GM12874 (cell line): Measurements from ENCODE around the gene EPB41L1.

Experiments
- CTCF ChIP-seq: IDR thresholded peaks from 2 replicates; pipeline ENCODE4 v1.5.1; 2011; ENCODE audit warnings: low read depth, mild to moderate bottlenecking, control low read depth, low read length, moderate library complexity; ENCODE audit not compliant: insufficient read depth

The EPB41L1 gene

DNA sequence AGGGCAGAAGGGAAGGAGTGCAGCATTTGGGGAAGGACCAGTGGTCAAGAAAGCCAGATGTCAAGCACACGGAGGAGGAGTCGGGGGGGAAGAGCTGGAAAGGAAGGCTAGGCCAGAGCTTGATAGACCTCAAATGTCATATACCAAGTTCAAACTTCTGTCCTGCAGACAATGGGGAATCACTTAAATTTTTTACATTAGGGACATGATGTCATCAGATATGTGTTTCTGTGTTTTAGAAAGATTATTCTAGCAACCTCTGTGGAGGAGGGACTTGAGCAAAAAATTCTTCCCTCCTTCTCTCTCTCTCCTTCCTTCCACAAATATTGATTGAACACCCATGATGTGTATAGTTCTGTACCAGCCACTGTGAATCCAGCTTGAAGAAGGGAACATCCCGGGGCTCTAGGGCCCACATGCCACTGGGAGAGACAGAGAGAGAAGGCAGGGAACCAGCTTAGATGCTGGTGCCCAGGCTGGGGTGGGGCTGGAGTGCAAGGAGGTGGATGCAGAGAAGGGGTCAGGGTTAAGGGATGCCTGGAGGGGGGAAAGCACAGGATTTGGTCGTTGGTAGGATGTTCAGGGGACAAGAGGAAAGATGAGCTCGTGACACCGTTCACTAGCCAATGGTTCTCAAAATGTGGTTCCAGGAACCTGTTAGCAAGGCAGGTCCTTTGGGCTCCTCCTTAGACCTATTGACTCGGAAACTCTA is 61.9 kb downstream of the EPB41L1 start:
- no peak for TF ChIP-seq CTCF

DNA sequence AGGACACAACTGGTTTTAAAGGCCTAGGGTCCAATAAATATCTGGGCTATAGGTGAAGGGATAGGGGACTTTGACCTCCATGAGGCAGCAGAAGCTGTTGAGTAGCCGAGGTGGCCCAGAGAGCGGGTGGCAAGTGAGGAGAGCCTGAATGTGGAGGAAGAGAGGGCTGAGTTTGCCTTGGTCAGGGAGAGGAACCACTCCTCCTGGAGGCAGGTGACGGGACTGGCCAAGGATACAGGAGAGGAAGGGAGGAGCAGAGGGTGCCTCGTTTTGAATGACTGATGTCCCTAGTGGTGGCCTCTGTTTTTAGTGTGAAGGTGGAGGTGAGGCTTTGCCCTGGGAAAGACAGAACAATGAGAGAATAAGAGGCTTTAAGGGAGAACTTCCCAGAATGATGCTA is 62.7 kb downstream of the EPB41L1 start:
- TF ChIP-seq CTCF = no peak

- no peak for TF ChIP-seq CTCF
These were observed 64.0 kb downstream of the EPB41L1 start for GRCh38 chr20:36218380-36219064.

DNA sequence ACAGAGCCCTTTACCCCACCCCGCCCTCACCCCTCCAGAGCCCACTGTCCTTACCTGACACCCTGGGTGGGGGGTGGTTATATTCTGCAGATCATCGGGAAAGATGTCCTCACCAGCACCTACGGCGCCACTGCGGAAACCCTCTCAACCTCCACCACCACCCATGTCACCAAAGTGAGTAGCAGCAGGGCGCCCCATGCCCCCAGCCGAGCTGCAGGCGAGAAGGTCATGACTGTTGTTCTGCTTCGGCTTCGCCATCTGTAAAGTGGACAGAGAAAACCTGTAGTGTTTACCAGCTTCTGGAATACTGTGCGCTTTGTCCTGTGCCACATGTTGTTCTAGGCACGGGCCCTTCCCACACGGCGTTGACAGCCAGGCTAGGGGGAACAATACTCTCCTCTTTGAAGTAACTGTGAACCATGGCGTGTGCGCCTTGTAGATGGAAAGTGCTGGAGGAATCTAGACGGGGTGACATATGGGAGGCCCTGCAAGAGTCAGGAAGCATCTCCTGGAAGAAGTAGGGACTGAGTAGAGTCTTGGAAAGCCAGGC is 65.2 kb downstream of the EPB41L1 start:
- TF ChIP-seq CTCF = no peak

- no peak for TF ChIP-seq CTCF
These were observed 71.1 kb downstream of the EPB41L1 start for GRCh38 chr20:36225666-36226065.

GRCh38 chr20:36228770-36229169 is 74.2 kb downstream of the EPB41L1 start:
- no peak for TF ChIP-seq CTCF

DNA sequence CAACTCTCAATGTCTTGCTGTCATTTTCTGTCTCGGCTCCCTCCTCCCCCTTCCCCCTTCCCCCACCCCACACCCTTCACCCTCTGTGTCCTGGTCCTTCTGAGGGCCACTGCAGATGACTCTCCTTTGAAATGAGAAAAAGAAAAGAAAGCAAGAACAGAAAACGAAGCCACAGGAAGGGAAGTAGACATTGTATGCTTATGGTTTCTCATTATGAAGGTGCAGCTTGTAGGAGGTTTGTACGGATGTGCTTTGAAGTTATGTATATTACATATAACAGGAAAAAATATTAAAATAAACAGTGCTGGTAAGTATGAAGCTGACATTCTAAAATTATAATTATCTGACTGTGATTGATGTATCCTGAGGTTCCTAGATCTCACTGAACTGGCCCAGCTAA is 75.5 kb downstream of the EPB41L1 start:
- no peak for TF ChIP-seq CTCF
